ENCODE results near the gene OSBPL5.

Gene OSBPL5

GRCh38 chr11:3136546-3137455, 28.3 kb downstream of the OSBPL5 start:
- FAIRE-seq: no peak
- DNase-seq (ENCODE audit: extremely low spot score, insufficient read length, low read depth): no peak

- FAIRE-seq: no peak
- no peak for DNase-seq (ENCODE audit: extremely low spot score, insufficient read length, low read depth)
Observed at GRCh38 chr11:3135481-3136440, 29.3 kb downstream of the OSBPL5 start.

- no peak for FAIRE-seq
- no peak for DNase-seq (ENCODE audit: extremely low spot score, insufficient read length, low read depth)
Observed at GRCh38 chr11:3134651-3135480, 30.2 kb downstream of the OSBPL5 start.

GRCh38 chr11:3134218-3134621, 30.9 kb downstream of the OSBPL5 start:
- FAIRE-seq: no peak
- no peak for DNase-seq (ENCODE audit: extremely low spot score, insufficient read length, low read depth)

- no peak for DNase-seq (ENCODE audit: extremely low spot score, insufficient read length, low read depth)
- FAIRE-seq: no peak
Observed at GRCh38 chr11:3133261-3134217, 31.6 kb downstream of the OSBPL5 start.

GRCh38 chr11:3132831-3133260, 32.3 kb downstream of the OSBPL5 start:
- FAIRE-seq (no peak), DNase-seq (ENCODE audit: extremely low spot score, insufficient read length, low read depth) (no peak)

- DNase-seq (ENCODE audit: extremely low spot score, insufficient read length, low read depth) (no peak), FAIRE-seq (no peak)
Observed at GRCh38 chr11:3132271-3132781, 32.8 kb downstream of the OSBPL5 start.

- DNase-seq (ENCODE audit: extremely low spot score, insufficient read length, low read depth) (no peak), FAIRE-seq (no peak)
Observed at GRCh38 chr11:3131330-3131941, 33.7 kb downstream of the OSBPL5 start.

- FAIRE-seq: no peak
Observed at GRCh38 chr11:3130269-3131071, 34.6 kb downstream of the OSBPL5 start.

GRCh38 chr11:3129591-3130268, 35.4 kb downstream of the OSBPL5 start:
- FAIRE-seq (no peak), DNase-seq (ENCODE audit: extremely low spot score, insufficient read length, low read depth) (no peak)

More at GRCh38 chr11:3130269-3131071, 34.6 kb downstream of the OSBPL5 start:
- DNase-seq (ENCODE audit: extremely low spot score, insufficient read length, low read depth): no peak

- FAIRE-seq: no peak
Observed at GRCh38 chr11:3129181-3129590, 35.9 kb downstream of the OSBPL5 start.

GRCh38 chr11:3128356-3129180, 36.5 kb downstream of the OSBPL5 start:
- DNase-seq (ENCODE audit: extremely low spot score, insufficient read length, low read depth) (no peak), FAIRE-seq (no peak)

More at GRCh38 chr11:3129181-3129590, 35.9 kb downstream of the OSBPL5 start:
- no peak for DNase-seq (ENCODE audit: extremely low spot score, insufficient read length, low read depth)

GRCh38 chr11:3127706-3128355, 37.3 kb downstream of the OSBPL5 start:
- DNase-seq (ENCODE audit: extremely low spot score, insufficient read length, low read depth) (no peak), FAIRE-seq (no peak)

GRCh38 chr11:3126901-3127691, 38.0 kb downstream of the OSBPL5 start:
- no peak for DNase-seq (ENCODE audit: extremely low spot score, insufficient read length, low read depth)
- FAIRE-seq: no peak

Data from GM18507 (cell line).